ENCODE data around the gene CSTB.

The CSTB gene

GRCh38 chr21:43726686-43727518, 49.2 kb downstream of the CSTB start:
- DNase-seq = no peak
